NT2/D1 (cell line): Measurements from ENCODE around the gene GPATCH1.

Source experiments
- SUZ12 ChIP-seq: IDR thresholded peaks from 2 replicates; pipeline ENCODE4 v1.6.1; 2011; ENCODE audit not compliant: insufficient read length, insufficient read depth; ENCODE audit errors: extremely low read depth
- ZNF274 ChIP-seq: IDR thresholded peaks from 2 replicates; pipeline ENCODE4 v1.6.1; 2011; ENCODE audit warnings: mild to moderate bottlenecking, low read depth, low read length

DNA sequence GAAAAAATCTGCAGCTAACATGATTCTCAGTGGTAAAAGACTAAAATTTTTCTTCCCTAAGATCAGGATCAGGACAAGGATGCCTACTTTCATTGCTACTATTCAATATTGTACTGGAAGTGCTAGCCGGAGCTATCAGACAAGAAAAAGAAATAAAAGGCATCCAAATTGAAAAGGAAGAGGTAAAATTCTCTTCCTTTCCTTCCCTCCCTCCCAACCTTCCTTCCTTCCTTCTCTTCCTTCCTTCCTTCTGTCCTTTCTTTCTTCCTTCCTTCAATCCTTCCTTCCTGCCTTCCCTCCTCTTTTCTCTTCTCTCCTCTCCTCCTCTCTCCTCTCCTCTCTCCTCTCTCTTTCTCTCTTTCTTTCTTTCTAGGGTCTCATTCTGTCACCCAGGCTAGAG is 86.5 kb downstream of the GPATCH1 start:
- TF ChIP-seq SUZ12 (no peak), ZNF274 (no peak)
